PC-9 (cell line): ENCODE measurements around the gene ARFIP1. TPM values are rescaled to one million over a fixed set of nuclear protein-coding genes. Genes with fewer than 3 reads are reported as not detected.

Source experiments
- BruUV-seq: library from RNA; stranded (reverse); fragments of 400-500 nt; replicated peaks from 2 replicates; lab custom pipeline; 2021; lab: Mats Ljungman, UMichigan
- CTCF ChIA-PET: fragments of 300-600 bp; sonication (Branson Sonifier 250); formaldehyde crosslinking; loops from one replicate; lab custom pipeline; 2022; ENCODE audit warnings: antibody characterized with exemption; lab: Charles Lee
- POLR2A ChIA-PET: fragments of 300-600 bp; sonication (Branson Sonifier 250); formaldehyde crosslinking; loops from one replicate; lab custom pipeline; 2022; ENCODE audit warnings: antibody characterized with exemption; ENCODE audit not compliant: unreplicated experiment; lab: Charles Lee
- DNase-seq, 2 experiments: peaks; one replicate each; pipeline versions ENCODE4 v3.0.0 to v3.0.0-alpha.2; 2015 to 2022; ENCODE audit warnings: mixed read lengths in 1 of 2
- H2AFZ ChIP-seq: fragments of 200-600 bp; sonication (generic); 2 replicates; pipeline ENCODE4 v1.8.1; 2017; ENCODE audit warnings: antibody characterized with exemption
- H3F3A ChIP-seq: fragments of 200-600 bp; sonication (generic); 2 replicates; pipeline ENCODE4 v1.8.1; 2017; ENCODE audit warnings: antibody characterized with exemption, mild to moderate bottlenecking, low read depth; ENCODE audit not compliant: insufficient read depth
- H3K27ac ChIP-seq: fragments of 200-600 bp; sonication (generic); 2 replicates; pipeline ENCODE4 v1.6.1; 2016; ENCODE audit warnings: mixed run types
- H3K27me3 ChIP-seq: fragments of 200-600 bp; sonication (generic); 2 replicates; pipeline ENCODE4 v1.6.1; 2016; ENCODE audit warnings: low read depth, mixed run types; ENCODE audit not compliant: insufficient read depth
- H3K36me3 ChIP-seq: fragments of 200-600 bp; sonication (generic); 2 replicates; pipeline ENCODE4 v1.6.1; 2016; ENCODE audit warnings: low read depth, mixed run types
- H3K4me1 ChIP-seq: fragments of 200-600 bp; sonication (generic); replicated peaks from 2 replicates; pipeline ENCODE4 v1.6.1; 2016; ENCODE audit warnings: mixed run types; ENCODE audit not compliant: insufficient read depth
- H3K4me2 ChIP-seq: fragments of 200-600 bp; sonication (generic); 2 replicates; pipeline ENCODE4 v1.6.1; 2017; ENCODE audit warnings: mixed run types
- H3K4me3 ChIP-seq: fragments of 200-600 bp; sonication (generic); 2 replicates; pipeline ENCODE4 v1.6.1; 2016; ENCODE audit warnings: mixed run types
- H3K79me2 ChIP-seq: fragments of 200-600 bp; sonication (generic); 2 replicates; pipeline ENCODE4 v1.6.1; 2017; ENCODE audit warnings: low read depth, mixed run types
- H3K9me2 ChIP-seq: fragments of 200-600 bp; sonication (generic); 2 replicates; pipeline ENCODE4 v1.8.1; 2017; ENCODE audit warnings: mild to moderate bottlenecking; ENCODE audit not compliant: insufficient read depth
- H3K9me3 ChIP-seq: fragments of 200-600 bp; sonication (generic); 2 replicates; pipeline ENCODE4 v1.8.1; 2016; ENCODE audit warnings: low read depth; ENCODE audit not compliant: insufficient read depth
- H4K20me1 ChIP-seq: fragments of 200-600 bp; sonication (generic); 2 replicates; pipeline ENCODE4 v1.8.1; 2017; ENCODE audit not compliant: insufficient read depth
- CTCF ChIP-seq: fragments of 200-600 bp; sonication (generic); conservative IDR thresholded peaks from 2 replicates; pipeline ENCODE4 v1.6.1; 2017; ENCODE audit warnings: mixed run types, antibody characterized with exemption, mild to moderate bottlenecking, moderate library complexity
- EZH2 ChIP-seq: fragments of 200-600 bp; sonication (generic); IDR thresholded peaks from 2 replicates; pipeline ENCODE4 v1.8.0; 2017; ENCODE audit warnings: antibody characterized with exemption, low read depth
- intact Hi-C: fragments of 100-400 bp; cut with micrococcal nuclease; formaldehyde crosslinking; loops from one replicate; pipeline ENCODE4 v1.10.0; 2022; ENCODE audit not compliant: unreplicated experiment
- total RNA-seq: library from RNA; stranded (reverse); gene quantifications from 2 replicates; pipeline ENCODE4 v1.2.3, GENCODE V29; 2021

ARFIP1 gene
- total RNA-seq, 1 experiment from 2014 or later, result 38.4 TPM

- intact Hi-C loops, result loop anchor here (5.0 to 10.0 kb wide), 3 partner anchors 393 to 797 kb away; no protein-coding TSS in a partner anchor
- TF ChIP-seq EZH2, result no peak
- no peak for TF ChIP-seq CTCF
- CTCF ChIA-PET, result interaction anchor here (0.6 to 1.0 kb wide), 3 partner anchors 236 to 895 kb away, joined by 3 to 8 read pairs (median 6); no protein-coding TSS in a partner anchor
Observed at GRCh38 chr4:152847376-152847775, 67.6 kb downstream of the ARFIP1 start.

GRCh38 chr4:152848508-152848907 lies 68.8 kb downstream of the ARFIP1 start:
- H3K27ac ChIP-seq, result no peak overlapping the region
- peaks cover 20% of the 10 kb centered on the region for H3K4me1 ChIP-seq
- no TSS peak for BruUV-seq
- peaks cover 6% of the 10 kb centered on the region; the same call in 1 of the 2 replicates for H3K79me2 ChIP-seq
- intact Hi-C loops, result loop anchor here (1.0 to 10.0 kb wide), 4 partner anchors 133 to 796 kb away; no protein-coding TSS in a partner anchor
- no peaks in the 10 kb centered on the region for H3K27me3 ChIP-seq
- no peaks in the 10 kb centered on the region for H3K36me3 ChIP-seq
- no peaks in the 10 kb centered on the region for H3K9me2 ChIP-seq
- no peaks in the 10 kb centered on the region for H4K20me1 ChIP-seq
- ChIA-PET CTCF (interaction anchor here (1.2 kb wide), 1 partner anchor 279 kb away, joined by 3 read pairs; no protein-coding TSS in a partner anchor), POLR2A (no interaction called here)
- H3K4me2 ChIP-seq, result no peak overlapping the region
- peaks cover 7% of the 10 kb centered on the region; the same call in 1 of the 2 replicates for H3F3A ChIP-seq
- DNase-seq, result no peak
- no peak overlapping the region for H2AFZ ChIP-seq
- H3K4me3 ChIP-seq, result no peak overlapping the region
- TF ChIP-seq CTCF (no peak), EZH2 (no peak)
- peaks cover 7% of the 10 kb centered on the region; the same call in 1 of the 2 replicates for H3K9me3 ChIP-seq

More at GRCh38 chr4:152847376-152847775, 67.6 kb downstream of the ARFIP1 start:
- Histone ChIP-seq H4K20me1 (no peaks in the 10 kb centered on the region), H3F3A (peaks cover 7% of the 10 kb centered on the region; the same call in 1 of the 2 replicates), H3K9me3 (no peaks in the 10 kb centered on the region), H3K79me2 (0 out of 2 replicates have a peak, but pooled peaks cover 9% of the 10 kb centered on the region), H3K4me1 (peaks cover 20% of the 10 kb centered on the region), H2AFZ (no peak overlapping the region), H3K9me2 (no peaks in the 10 kb centered on the region), H3K27ac (no peak overlapping the region), H3K4me3 (no peak overlapping the region), H3K4me2 (no peak overlapping the region), H3K27me3 (no peaks in the 10 kb centered on the region), H3K36me3 (no peaks in the 10 kb centered on the region)
- POLR2A ChIA-PET, result no interaction called here
- BruUV-seq, result no TSS peak
- DNase-seq, result no peak

- TF ChIP-seq EZH2 (no peak), CTCF (no peak)
- peaks cover 6% of the 10 kb centered on the region; the same call in 1 of the 2 replicates for H3K79me2 ChIP-seq
- no peak overlapping the region; the same call in 1 of the 2 replicates for H3K27ac ChIP-seq
- H3K9me2 ChIP-seq, result no peaks in the 10 kb centered on the region
- peaks cover 7% of the 10 kb centered on the region; the same call in 1 of the 2 replicates for H3F3A ChIP-seq
- H3K27me3 ChIP-seq, result no peaks in the 10 kb centered on the region
- intact Hi-C loops, result loop anchor here (5.0 to 10.0 kb wide), 3 partner anchors 395 to 795 kb away; no protein-coding TSS in a partner anchor
- H3K36me3 ChIP-seq, result no peaks in the 10 kb centered on the region
- H3K4me1 ChIP-seq, result peaks cover 20% of the 10 kb centered on the region
- no peak for DNase-seq
- no peak overlapping the region for H2AFZ ChIP-seq
- H3K4me2 ChIP-seq, result no peak overlapping the region
- no peaks in the 10 kb centered on the region for H4K20me1 ChIP-seq
- CTCF ChIA-PET, result no interaction called here
- H3K4me3 ChIP-seq, result no peak overlapping the region
- POLR2A ChIA-PET, result no interaction called here
- H3K9me3 ChIP-seq, result peaks cover 7% of the 10 kb centered on the region; the same call in 1 of the 2 replicates
- BruUV-seq, result no TSS peak
Observed at GRCh38 chr4:152849350-152849749, 69.6 kb downstream of the ARFIP1 start.
